ENCODE results near the gene OBSCN. TPM values are rescaled to one million over a fixed set of nuclear protein-coding genes. Genes with fewer than 3 reads are reported as not detected.

Gene OBSCN
- total and polyA plus RNA-seq, 2 donors (not counting 3 experiments of a cell fraction or from before 2014, with no cell fraction given), result 1.5 to 2.9 TPM

DNA sequence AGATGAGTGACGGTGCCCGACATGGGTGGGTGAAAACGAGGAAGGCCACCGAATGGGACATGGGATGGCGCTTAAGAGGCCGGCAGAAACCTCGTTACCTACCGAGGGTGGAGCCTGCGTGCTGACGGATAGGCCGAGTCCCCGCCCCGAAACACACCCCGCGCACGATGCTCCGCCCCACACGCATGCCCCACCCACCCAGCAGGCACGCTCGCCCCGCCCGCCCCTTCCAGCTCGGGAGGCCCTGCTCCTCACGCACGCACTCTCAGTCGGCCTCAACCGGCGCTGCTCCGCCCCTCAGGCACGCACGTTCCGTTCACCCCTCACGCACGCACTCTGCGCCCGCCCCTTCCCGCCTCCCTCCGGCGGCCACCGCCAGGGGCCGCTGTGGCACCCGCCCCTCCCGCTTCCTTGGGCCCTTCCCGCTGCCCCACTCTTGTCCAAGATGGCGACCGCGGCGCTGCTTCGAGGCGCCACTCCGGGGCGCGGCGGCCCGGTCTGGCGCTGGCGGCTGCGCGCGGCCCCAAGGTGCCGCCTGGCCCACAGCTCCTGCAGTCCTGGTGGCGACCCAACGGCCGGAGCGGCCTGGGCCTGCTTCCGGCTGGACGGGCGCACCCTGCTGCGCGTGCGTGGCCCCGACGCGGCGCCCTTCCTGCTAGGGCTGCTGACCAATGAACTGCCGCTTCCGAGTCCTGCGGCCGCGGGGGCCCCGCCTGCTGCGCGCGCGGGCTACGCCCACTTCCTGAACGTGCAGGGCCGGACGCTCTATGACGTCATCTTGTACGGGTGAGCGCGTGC, 42.3 kb upstream of the OBSCN start, which contains the start of gene IBA57:
Gene IBA57, plus strand, starts transcription at position 433 of the 798 bp plus-strand sequence. Its CDS starts 13 bp downstream, at position 446.
- Histone ChIP-seq H3K4me3 (replicated peaks in 1 of 3; ENCODE audit: insufficient read depth in 1 of 3, low read depth in 1 of 3, low read length in 3 of 3) (peak within 1 kb of the TSS; percentile 6 to 67 (median 55)), H2AFZ (ENCODE audit: low read depth, low read length) (peak within 1 kb of the TSS; percentile 82), H3K4me2 (ENCODE audit: insufficient read depth, low read length) (peak within 1 kb of the TSS; percentile 86), H3K79me2 (ENCODE audit: control insufficient read depth, insufficient read depth, low read length) (peaks cover 10% of the 10 kb centered on the region), H3K27ac (ENCODE audit: insufficient read depth, low read depth, low read length) (peak within 1 kb of the TSS; percentile 91), H4K20me1 (replicated peaks; ENCODE audit: control insufficient read depth, extremely low read depth, insufficient read depth, low read length) (no peaks in the 10 kb centered on the region), H3K36me3 (ENCODE audit: control insufficient read depth in 2 of 2, extremely low read depth in 1 of 2, insufficient read depth in 2 of 2, low read length in 2 of 2) (no peaks in the 10 kb centered on the region), H3K9me3 (replicated peaks; ENCODE audit: control insufficient read depth, insufficient read depth, low read length) (no peaks in the 10 kb centered on the region), H3K9ac (replicated peaks; ENCODE audit: extremely low read depth, insufficient read depth, low read length) (peak within 1 kb of the TSS; percentile 92), H3K4me1 (ENCODE audit: control insufficient read depth, extremely low read depth, insufficient read depth, low read length) (peaks cover 29% of the 10 kb centered on the region), H3K27me3 (ENCODE audit: control insufficient read depth in 2 of 2, insufficient read depth in 2 of 2, low read length in 2 of 2) (no peaks in the 10 kb centered on the region), H3K9me1 (replicated peaks; ENCODE audit: control insufficient read depth, extremely low read depth, insufficient read depth, low read length) (no peaks in the 10 kb centered on the region)
- intact Hi-C loops (cut with micrococcal nuclease) (loop anchor here (1.0 to 10.0 kb wide), 10 partner anchors 25 to 381 kb away; partner anchors contain the start of genes C1orf35, GUK1, MRPL55 and RNF187), dilution Hi-C loops (cut with MboI; ENCODE audit: extremely low pct_ligation_motif_present, low sequenced_read_pairs) (no loop called here)
- FAIRE-seq (peak; percentile 100), DNase-seq (ENCODE audit: low read depth, low spot score) (peak; percentile 99)
- ChIA-PET CTCF (interaction anchor here (0.6 to 4.9 kb wide), 18 partner anchors 9 to 624 kb away, joined by 3 to 43 read pairs (median 4); partner anchors contain the start of genes GUK1 and MRPL55), POLR2A (interaction anchor here (0.6 to 1.7 kb wide), 10 partner anchors 14 to 292 kb away, joined by 3 to 6 read pairs (median 4); a partner anchor contains a TSS)
- BruUV-seq (replicated peaks), result no TSS peak
- peak; percentile 94 for TF ChIP-seq POLR2AphosphoS5 (IDR thresholded peaks at IDR 0.05; ENCODE audit: insufficient read depth, low read depth, low read length)
- TF ChIP-seq JUN (IDR thresholded peaks at IDR 0.05; ENCODE audit: borderline replicate concordance, insufficient read depth, insufficient read length, low read depth), result peak; percentile 80
- TF ChIP-seq POLR2A (IDR thresholded peaks at IDR 0.05; ENCODE audit: low read depth, low read length), result peak; percentile 77
- TF ChIP-seq, protein P1, sequence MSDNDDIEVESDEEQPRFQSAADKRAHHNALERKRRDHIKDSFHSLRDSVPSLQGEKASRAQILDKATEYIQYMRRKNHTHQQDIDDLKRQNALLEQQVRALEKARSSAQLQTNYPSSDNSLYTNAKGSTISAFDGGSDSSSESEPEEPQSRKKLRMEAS (IDR thresholded peaks at IDR 0.05; ENCODE audit: insufficient read depth, insufficient read length), result peak; percentile 65
- TF ChIP-seq MYC (IDR thresholded peaks at IDR 0.05; ENCODE audit: low read depth, low read length), result no peak
- TF ChIP-seq, protein P2, sequence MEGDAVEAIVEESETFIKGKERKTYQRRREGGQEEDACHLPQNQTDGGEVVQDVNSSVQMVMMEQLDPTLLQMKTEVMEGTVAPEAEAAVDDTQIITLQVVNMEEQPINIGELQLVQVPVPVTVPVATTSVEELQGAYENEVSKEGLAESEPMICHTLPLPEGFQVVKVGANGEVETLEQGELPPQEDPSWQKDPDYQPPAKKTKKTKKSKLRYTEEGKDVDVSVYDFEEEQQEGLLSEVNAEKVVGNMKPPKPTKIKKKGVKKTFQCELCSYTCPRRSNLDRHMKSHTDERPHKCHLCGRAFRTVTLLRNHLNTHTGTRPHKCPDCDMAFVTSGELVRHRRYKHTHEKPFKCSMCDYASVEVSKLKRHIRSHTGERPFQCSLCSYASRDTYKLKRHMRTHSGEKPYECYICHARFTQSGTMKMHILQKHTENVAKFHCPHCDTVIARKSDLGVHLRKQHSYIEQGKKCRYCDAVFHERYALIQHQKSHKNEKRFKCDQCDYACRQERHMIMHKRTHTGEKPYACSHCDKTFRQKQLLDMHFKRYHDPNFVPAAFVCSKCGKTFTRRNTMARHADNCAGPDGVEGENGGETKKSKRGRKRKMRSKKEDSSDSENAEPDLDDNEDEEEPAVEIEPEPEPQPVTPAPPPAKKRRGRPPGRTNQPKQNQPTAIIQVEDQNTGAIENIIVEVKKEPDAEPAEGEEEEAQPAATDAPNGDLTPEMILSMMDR (IDR thresholded peaks at IDR 0.05; ENCODE audit: extremely low read depth in 1 of 2, insufficient read depth in 1 of 2, low read depth in 1 of 2, low read length in 2 of 2), result peak; percentile 90 to 98
- no peak for TF ChIP-seq EZH2 (IDR thresholded peaks at IDR 0.05; ENCODE audit: borderline replicate concordance, low read depth, low read length, severe bottlenecking)
